Hepatocyte (in vitro differentiated cells): ENCODE measurements around the gene SAPCD2.

Source experiments
- EZH2 ChIP-seq: fragments of 200-600 bp; sonication (generic); IDR thresholded peaks from 2 replicates; pipeline ENCODE4 v1.6.1; 2016; ENCODE audit warnings: antibody characterized with exemption, mild to moderate bottlenecking, borderline replicate concordance
- EZH2phosphoT487 ChIP-seq: fragments of 200-600 bp; sonication (generic); IDR thresholded peaks from one replicate; pipeline ENCODE4 v1.6.1; 2018; ENCODE audit warnings: antibody characterized with exemption, mild to moderate bottlenecking, low read depth, moderate library complexity; ENCODE audit not compliant: unreplicated experiment, severe bottlenecking
- TF ChIP-seq, protein P1 (sequence below): fragments of 200-600 bp; sonication (generic); IDR thresholded peaks from 2 replicates; pipeline ENCODE4 v1.5.1; 2016; ENCODE audit warnings: antibody characterized with exemption, mild to moderate bottlenecking; ENCODE audit not compliant: poor library complexity

DNA sequence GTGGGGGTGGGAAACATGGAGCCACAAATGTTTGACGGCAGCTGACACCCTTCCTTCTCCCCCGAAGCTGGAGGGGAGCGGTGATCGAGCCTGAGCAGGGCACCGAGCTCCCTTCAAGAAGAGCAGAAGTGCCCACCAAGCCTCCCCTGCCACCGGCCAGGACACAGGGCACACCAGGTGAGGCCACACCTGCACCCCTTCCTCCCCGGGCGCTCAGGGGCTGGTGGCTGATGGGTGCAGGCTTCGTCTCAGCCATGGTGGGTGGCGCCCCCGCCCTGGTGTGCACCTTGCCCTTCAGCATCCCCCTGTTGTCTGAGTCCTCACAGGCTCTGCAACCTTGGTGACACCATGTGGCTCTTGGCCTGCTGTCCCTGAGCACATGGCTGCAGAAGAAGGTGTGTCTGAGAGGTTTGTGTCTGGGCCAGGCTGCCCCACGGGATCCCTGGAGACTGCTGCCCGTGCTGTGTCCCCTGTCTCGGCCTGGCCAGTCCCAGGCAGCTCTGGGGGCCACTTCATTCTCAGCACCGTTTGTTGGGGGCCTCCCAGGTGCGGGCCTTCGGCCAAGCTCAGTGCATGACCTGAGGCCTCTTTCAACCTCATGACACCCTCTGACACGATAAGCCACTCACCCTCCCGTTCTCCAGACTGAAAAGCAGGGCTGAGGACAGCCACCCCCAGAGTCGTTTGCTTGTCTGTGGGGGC lies 27.6 kb upstream of the SAPCD2 start:
- no peak for TF ChIP-seq EZH2
- TF ChIP-seq, protein P1, sequence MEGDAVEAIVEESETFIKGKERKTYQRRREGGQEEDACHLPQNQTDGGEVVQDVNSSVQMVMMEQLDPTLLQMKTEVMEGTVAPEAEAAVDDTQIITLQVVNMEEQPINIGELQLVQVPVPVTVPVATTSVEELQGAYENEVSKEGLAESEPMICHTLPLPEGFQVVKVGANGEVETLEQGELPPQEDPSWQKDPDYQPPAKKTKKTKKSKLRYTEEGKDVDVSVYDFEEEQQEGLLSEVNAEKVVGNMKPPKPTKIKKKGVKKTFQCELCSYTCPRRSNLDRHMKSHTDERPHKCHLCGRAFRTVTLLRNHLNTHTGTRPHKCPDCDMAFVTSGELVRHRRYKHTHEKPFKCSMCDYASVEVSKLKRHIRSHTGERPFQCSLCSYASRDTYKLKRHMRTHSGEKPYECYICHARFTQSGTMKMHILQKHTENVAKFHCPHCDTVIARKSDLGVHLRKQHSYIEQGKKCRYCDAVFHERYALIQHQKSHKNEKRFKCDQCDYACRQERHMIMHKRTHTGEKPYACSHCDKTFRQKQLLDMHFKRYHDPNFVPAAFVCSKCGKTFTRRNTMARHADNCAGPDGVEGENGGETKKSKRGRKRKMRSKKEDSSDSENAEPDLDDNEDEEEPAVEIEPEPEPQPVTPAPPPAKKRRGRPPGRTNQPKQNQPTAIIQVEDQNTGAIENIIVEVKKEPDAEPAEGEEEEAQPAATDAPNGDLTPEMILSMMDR: no peak
- TF ChIP-seq EZH2phosphoT487: no peak
